Tibial nerve (tissue), 4 donors: Measurements from ENCODE around the gene SLC39A11.

Experiments used
- EP300 ChIP-seq, 2 donors: sonication (generic); formaldehyde crosslinking; IDR thresholded peaks; one replicate each; pipeline ENCODE4 v1.6.1; 2017; ENCODE audit warnings: antibody characterized with exemption in 2 of 2, mild to moderate bottlenecking in 1 of 2
- POLR2A ChIP-seq, 2 donors: fragments of 450-650 bp; IDR thresholded peaks; one replicate each; pipeline ENCODE4 v1.6.1; 2017; ENCODE audit warnings: antibody characterized with exemption in 2 of 2, mild to moderate bottlenecking in 2 of 2, moderate library complexity in 2 of 2
- TF ChIP-seq, protein P1 (sequence below), 5 experiments: fragments of 200-600 bp in 3 of 5; fragments of 450-650 bp in 2 of 5; sonication (generic) in 3 of 5; IDR thresholded peaks; one replicate each; pipeline ENCODE4 v1.5.1; 2016 to 2019; ENCODE audit warnings: antibody characterized with exemption in 5 of 5, mild to moderate bottlenecking in 3 of 5, moderate library complexity in 2 of 5

DNA sequence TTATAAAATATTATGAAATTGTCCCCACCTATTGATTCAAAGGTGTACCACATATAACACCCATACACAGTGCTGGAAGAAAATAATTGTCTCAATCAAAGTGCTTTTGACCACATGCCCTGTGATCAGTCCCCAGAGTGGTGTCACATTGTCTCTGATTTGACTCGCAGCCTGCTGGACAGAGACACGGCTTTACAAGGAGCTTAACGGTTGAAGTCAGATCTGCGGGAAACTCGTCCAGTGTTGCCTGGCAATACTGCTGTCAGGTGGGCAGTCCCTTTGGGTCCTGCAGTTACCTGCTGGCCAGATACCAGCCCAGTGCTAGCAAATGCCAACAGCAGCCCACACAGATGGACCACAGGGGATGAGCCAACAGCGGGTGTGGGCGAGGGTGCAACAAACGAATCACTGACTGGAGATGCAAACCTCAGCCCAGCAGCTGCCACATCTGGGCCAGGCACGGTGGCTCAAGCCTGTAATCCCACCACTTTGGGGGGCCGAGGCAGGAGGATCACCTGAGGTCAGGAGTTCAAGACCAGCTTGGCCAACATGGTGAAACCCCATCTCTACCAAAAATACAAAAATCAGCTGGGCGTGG lies 46.2 kb upstream of the SLC39A11 start:
- TF ChIP-seq, protein P1, sequence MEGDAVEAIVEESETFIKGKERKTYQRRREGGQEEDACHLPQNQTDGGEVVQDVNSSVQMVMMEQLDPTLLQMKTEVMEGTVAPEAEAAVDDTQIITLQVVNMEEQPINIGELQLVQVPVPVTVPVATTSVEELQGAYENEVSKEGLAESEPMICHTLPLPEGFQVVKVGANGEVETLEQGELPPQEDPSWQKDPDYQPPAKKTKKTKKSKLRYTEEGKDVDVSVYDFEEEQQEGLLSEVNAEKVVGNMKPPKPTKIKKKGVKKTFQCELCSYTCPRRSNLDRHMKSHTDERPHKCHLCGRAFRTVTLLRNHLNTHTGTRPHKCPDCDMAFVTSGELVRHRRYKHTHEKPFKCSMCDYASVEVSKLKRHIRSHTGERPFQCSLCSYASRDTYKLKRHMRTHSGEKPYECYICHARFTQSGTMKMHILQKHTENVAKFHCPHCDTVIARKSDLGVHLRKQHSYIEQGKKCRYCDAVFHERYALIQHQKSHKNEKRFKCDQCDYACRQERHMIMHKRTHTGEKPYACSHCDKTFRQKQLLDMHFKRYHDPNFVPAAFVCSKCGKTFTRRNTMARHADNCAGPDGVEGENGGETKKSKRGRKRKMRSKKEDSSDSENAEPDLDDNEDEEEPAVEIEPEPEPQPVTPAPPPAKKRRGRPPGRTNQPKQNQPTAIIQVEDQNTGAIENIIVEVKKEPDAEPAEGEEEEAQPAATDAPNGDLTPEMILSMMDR (IDR thresholded peaks at IDR 0.05) = no peak
- TF ChIP-seq POLR2A (IDR thresholded peaks at IDR 0.05) = no peak
- TF ChIP-seq EP300 (IDR thresholded peaks at IDR 0.05) = no peak
